Memory B cell (primary cell): ENCODE data around the gene USP7.
A peak's percentile ranks its signal among the peaks of the same experiment; 100 is the strongest.

Experiments used
- ATAC-seq: fragments of 150-1000 bp; cut with Tn5 transposase; 2 replicates; pipeline ENCODE4 v1.10.0; 2021; ENCODE audit warnings: low read depth, mild to moderate bottlenecking, moderate library complexity
- DNase-seq, 2 donors: peaks; one replicate each; pipeline ENCODE4 v3.0.0; 2022; ENCODE audit warnings: low spot score in 2 of 2
- H3K27ac Mint-ChIP-seq: one replicate; pipeline ENCODE4 v1.8.0; 2022; ENCODE audit warnings: mild to moderate bottlenecking, moderate library complexity, mixed read lengths
- H3K27me3 Mint-ChIP-seq: one replicate; pipeline ENCODE4 v1.8.0; 2022; ENCODE audit warnings: mixed read lengths
- H3K36me3 Mint-ChIP-seq: one replicate; pipeline ENCODE4 v1.8.0; 2022; ENCODE audit warnings: mild to moderate bottlenecking, mixed read lengths
- H3K4me1 Mint-ChIP-seq: one replicate; pipeline ENCODE4 v1.8.0; 2022; ENCODE audit warnings: mixed read lengths
- H3K4me3 Mint-ChIP-seq: one replicate; pipeline ENCODE4 v1.8.0; 2022; ENCODE audit warnings: mild to moderate bottlenecking, moderate library complexity, mixed read lengths
- H3K9me3 Mint-ChIP-seq: one replicate; pipeline ENCODE4 v1.8.0; 2022; ENCODE audit warnings: mixed read lengths

Gene USP7

GRCh38 chr16:8952281-8952751, 11.4 kb downstream of the USP7 start:
- DNase-seq (no peak), ATAC-seq (no peak)
- Mint-ChIP-seq H3K27me3 (no peaks in the 10 kb centered on the region), H3K9me3 (no peaks in the 10 kb centered on the region), H3K4me1 (peaks cover 62% of the 10 kb centered on the region), H3K4me3 (peak overlapping the region; percentile 41), H3K36me3 (peaks cover 4% of the 10 kb centered on the region), H3K27ac (no peak overlapping the region)

- Mint-ChIP-seq H3K4me3 (peak overlapping the region; percentile 32), H3K4me1 (peaks cover 58% of the 10 kb centered on the region), H3K27ac (peak overlapping the region; percentile 25), H3K27me3 (no peaks in the 10 kb centered on the region), H3K36me3 (peaks cover 4% of the 10 kb centered on the region), H3K9me3 (no peaks in the 10 kb centered on the region)
- DNase-seq (no peak), ATAC-seq (peak; percentile 81)
Measured at GRCh38 chr16:8951447-8952280, 12.0 kb downstream of the USP7 start.

GRCh38 chr16:8950580-8951077, 13.1 kb downstream of the USP7 start:
- H3K27ac Mint-ChIP-seq = no peak overlapping the region

GRCh38 chr16:8949536-8950418, 13.9 kb downstream of the USP7 start:
- ATAC-seq (no peak), DNase-seq (no peak)
- H3K4me1 Mint-ChIP-seq = peaks cover 66% of the 10 kb centered on the region
- peak overlapping the region; percentile 32 for H3K4me3 Mint-ChIP-seq
- H3K9me3 Mint-ChIP-seq = no peaks in the 10 kb centered on the region
- peaks cover 4% of the 10 kb centered on the region for H3K36me3 Mint-ChIP-seq
- H3K27me3 Mint-ChIP-seq = no peaks in the 10 kb centered on the region
- no peak overlapping the region for H3K27ac Mint-ChIP-seq

More at GRCh38 chr16:8950580-8951077, 13.1 kb downstream of the USP7 start:
- H3K9me3 Mint-ChIP-seq = no peaks in the 10 kb centered on the region
- H3K4me3 Mint-ChIP-seq = no peak overlapping the region
- ATAC-seq (no peak), DNase-seq (no peak)
- H3K27me3 Mint-ChIP-seq = no peaks in the 10 kb centered on the region
- H3K4me1 Mint-ChIP-seq = peaks cover 64% of the 10 kb centered on the region
- H3K36me3 Mint-ChIP-seq = peaks cover 4% of the 10 kb centered on the region

- ATAC-seq (no peak), DNase-seq (no peak)
- peaks cover 4% of the 10 kb centered on the region for H3K36me3 Mint-ChIP-seq
- H3K4me3 Mint-ChIP-seq = peak overlapping the region; percentile 5
- H3K9me3 Mint-ChIP-seq = no peaks in the 10 kb centered on the region
- H3K27me3 Mint-ChIP-seq = no peaks in the 10 kb centered on the region
- H3K4me1 Mint-ChIP-seq = peaks cover 74% of the 10 kb centered on the region
- H3K27ac Mint-ChIP-seq = no peak overlapping the region
Measured at GRCh38 chr16:8948831-8949230, 14.9 kb downstream of the USP7 start.

GRCh38 chr16:8948069-8948593, 15.6 kb downstream of the USP7 start:
- no peak for ATAC-seq
- no peaks in the 10 kb centered on the region for H3K27me3 Mint-ChIP-seq
- no peak for DNase-seq
- peaks cover 77% of the 10 kb centered on the region for H3K4me1 Mint-ChIP-seq
- peaks cover 1% of the 10 kb centered on the region for H3K36me3 Mint-ChIP-seq
- H3K9me3 Mint-ChIP-seq = no peaks in the 10 kb centered on the region
- H3K4me3 Mint-ChIP-seq = peak overlapping the region; percentile 54
- H3K27ac Mint-ChIP-seq = peak overlapping the region; percentile 14

- peaks cover 75% of the 10 kb centered on the region for H3K4me1 Mint-ChIP-seq
- ATAC-seq (peak; percentile 29), DNase-seq (no peak)
- no peak overlapping the region for H3K27ac Mint-ChIP-seq
- no peaks in the 10 kb centered on the region for H3K9me3 Mint-ChIP-seq
- no peak overlapping the region for H3K4me3 Mint-ChIP-seq
- no peaks in the 10 kb centered on the region for H3K27me3 Mint-ChIP-seq
- H3K36me3 Mint-ChIP-seq = no peaks in the 10 kb centered on the region
Measured at GRCh38 chr16:8946544-8946943, 17.2 kb downstream of the USP7 start.

- DNase-seq (no peak), ATAC-seq (no peak)
- H3K9me3 Mint-ChIP-seq = no peaks in the 10 kb centered on the region
- no peaks in the 10 kb centered on the region for H3K36me3 Mint-ChIP-seq
- no peak overlapping the region for H3K27ac Mint-ChIP-seq
- no peaks in the 10 kb centered on the region for H3K27me3 Mint-ChIP-seq
- H3K4me3 Mint-ChIP-seq = peak overlapping the region; percentile 9
- H3K4me1 Mint-ChIP-seq = peaks cover 75% of the 10 kb centered on the region
Measured at GRCh38 chr16:8945626-8946296, 17.9 kb downstream of the USP7 start.

- H3K4me3 Mint-ChIP-seq = peak overlapping the region; percentile 76
- ATAC-seq = peak; percentile 91
- H3K27ac Mint-ChIP-seq = peak overlapping the region; percentile 86
- DNase-seq = no peak
- H3K9me3 Mint-ChIP-seq = no peaks in the 10 kb centered on the region
- peaks cover 78% of the 10 kb centered on the region for H3K4me1 Mint-ChIP-seq
- H3K36me3 Mint-ChIP-seq = peaks cover 1% of the 10 kb centered on the region
- H3K27me3 Mint-ChIP-seq = no peaks in the 10 kb centered on the region
Measured at GRCh38 chr16:8943966-8944759, 19.5 kb downstream of the USP7 start.

- H3K4me1 Mint-ChIP-seq = peaks cover 74% of the 10 kb centered on the region
- no peaks in the 10 kb centered on the region for H3K9me3 Mint-ChIP-seq
- no peaks in the 10 kb centered on the region for H3K27me3 Mint-ChIP-seq
- peak overlapping the region; percentile 76 for H3K4me3 Mint-ChIP-seq
- H3K36me3 Mint-ChIP-seq = peaks cover 2% of the 10 kb centered on the region
- H3K27ac Mint-ChIP-seq = no peak overlapping the region
- ATAC-seq (no peak), DNase-seq (no peak)
Measured at GRCh38 chr16:8943001-8943763, 20.5 kb downstream of the USP7 start.

GRCh38 chr16:8941718-8942344, 21.9 kb downstream of the USP7 start:
- Mint-ChIP-seq H3K9me3 (no peaks in the 10 kb centered on the region), H3K36me3 (peaks cover 2% of the 10 kb centered on the region), H3K4me1 (peaks cover 72% of the 10 kb centered on the region), H3K27me3 (no peaks in the 10 kb centered on the region), H3K4me3 (no peak overlapping the region), H3K27ac (no peak overlapping the region)
- DNase-seq (no peak), ATAC-seq (no peak)

- Mint-ChIP-seq H3K36me3 (peaks cover 2% of the 10 kb centered on the region), H3K27me3 (no peaks in the 10 kb centered on the region), H3K27ac (no peak overlapping the region), H3K4me3 (no peak overlapping the region), H3K4me1 (peaks cover 56% of the 10 kb centered on the region), H3K9me3 (no peaks in the 10 kb centered on the region)
- no peak for ATAC-seq
- DNase-seq = no peak
Measured at GRCh38 chr16:8937803-8938202, 25.9 kb downstream of the USP7 start.
